ENCODE data around the gene S100A12. TPM values are rescaled to one million over a fixed set of nuclear protein-coding genes. Genes with fewer than 3 reads are reported as not detected.
A peak's percentile ranks its signal among the peaks of the same experiment; 100 is the strongest.
"Not testable (repeated sequence)": the region's sequence is repeated elsewhere in the genome, so short reads cannot be mapped to it uniquely, and the experiment has no call there.

Gene S100A12
- total RNA-seq (1 to 10 TPM in 1 of 5 donors, not detected in 4; 1.1 TPM), total RNA-seq (0 to 0.14 (median 0) reads per million in 29 experiments)
- total RNA-seq (2013): 1.4 TPM

- 100% methylated on average over 1 of the region's 1 CpG for WGBS (ENCODE audit: insufficient coverage)
- CTCF ChIA-PET: no interaction called here
- Histone ChIP-seq H3K9me3 (no peaks in the 10 kb centered on the region), H3K27me3 (replicated peaks in 1 of 2; ENCODE audit: control insufficient read depth in 2 of 2, extremely low read depth in 1 of 2, insufficient read depth in 2 of 2, low read length in 1 of 2) (peaks cover 0 to 17% of the 10 kb centered on the region in 2 experiments), H3K4me3 (ENCODE audit: control insufficient read depth in 1 of 2, extremely low read depth in 1 of 2, low read length in 1 of 2) (no peak within 1 kb of the TSS), H3K36me3 (ENCODE audit: control insufficient read depth in 2 of 2, extremely low read depth in 1 of 2, insufficient read depth in 1 of 2, low read length in 1 of 2) (no peaks in the 10 kb centered on the region), H3K27ac (ENCODE audit: low read length) (no peak within 1 kb of the TSS), H3K4me1 (ENCODE audit: control insufficient read depth in 1 of 2, extremely low read depth in 1 of 2, insufficient read depth in 2 of 2, low read length in 2 of 2) (no peaks in the 10 kb centered on the region)
- POLR2A ChIA-PET: no interaction called here
- no peak within 1 kb of the TSS for H3K27ac Mint-ChIP-seq
- H3K27me3 Mint-ChIP-seq: peaks cover 23 to 32% of the 10 kb centered on the region in 2 donors
- no peak within 1 kb of the TSS for H3K4me3 Mint-ChIP-seq
- ATAC-seq (replicated peaks in 1 of 4): no peak
- no peaks in the 10 kb centered on the region for H3K4me1 Mint-ChIP-seq
- peaks cover 0 to 4% (median 0%) of the 10 kb centered on the region in 3 donors for H3K9me3 Mint-ChIP-seq
- DNase-seq: no peak
- no peaks in the 10 kb centered on the region for H3K36me3 Mint-ChIP-seq
Measured at GRCh38 chr1:153375511-153375910, at the start of gene S100A12. TSS of gene S100A12 (minus strand) at chr1:153375621. CDS start at chr1:153374592, 1,029 bp downstream.

GRCh38 chr1:153422450-153423068, 47.1 kb upstream of the S100A12 start:
- H3K9me3 Mint-ChIP-seq: no peaks in the 10 kb centered on the region
- H3K4me3 Mint-ChIP-seq: no peak overlapping the region
- ChIA-PET POLR2A (no interaction called here), CTCF (no interaction called here)
- peak in 32 of 35 experiments; percentile 16 to 83 (median 57) for DNase-seq
- H3K4me1 ChIP-seq (ENCODE audit: control insufficient read depth in 1 of 2, extremely low read depth in 1 of 2, insufficient read depth in 2 of 2, low read length in 2 of 2): no peaks in the 10 kb centered on the region
- H3K4me3 ChIP-seq (ENCODE audit: control insufficient read depth in 1 of 2, extremely low read depth in 1 of 2, low read length in 1 of 2): no peak overlapping the region
- no peak overlapping the region for H3K27ac Mint-ChIP-seq
- H3K36me3 ChIP-seq (ENCODE audit: control insufficient read depth in 2 of 2, extremely low read depth in 1 of 2, insufficient read depth in 1 of 2, low read length in 1 of 2): no peaks in the 10 kb centered on the region
- H3K9me3 ChIP-seq: no peaks in the 10 kb centered on the region
- peaks cover 46 to 66% of the 10 kb centered on the region in 2 donors for H3K27me3 Mint-ChIP-seq
- H3K27ac ChIP-seq (ENCODE audit: low read length): no peak overlapping the region
- 0% methylated on average over 1 of the region's 6 CpGs for WGBS (ENCODE audit: insufficient coverage)
- no peaks in the 10 kb centered on the region for H3K36me3 Mint-ChIP-seq
- H3K4me1 Mint-ChIP-seq: no peaks in the 10 kb centered on the region
- H3K27me3 ChIP-seq (replicated peaks in 1 of 2; ENCODE audit: control insufficient read depth in 2 of 2, extremely low read depth in 1 of 2, insufficient read depth in 2 of 2, low read length in 1 of 2): peaks cover 0 to 29% of the 10 kb centered on the region in 2 experiments
- ATAC-seq (replicated peaks in 1 of 4): peak in 2 of 4 experiments; percentile 43 to 51

- Histone ChIP-seq H3K4me1 (ENCODE audit: control insufficient read depth in 1 of 2, extremely low read depth in 1 of 2, insufficient read depth in 2 of 2, low read length in 2 of 2) (no peaks in the 10 kb centered on the region), H3K27ac (ENCODE audit: low read length) (no peak overlapping the region), H3K4me3 (ENCODE audit: control insufficient read depth in 1 of 2, extremely low read depth in 1 of 2, low read length in 1 of 2) (no peak overlapping the region), H3K27me3 (replicated peaks in 1 of 2; ENCODE audit: control insufficient read depth in 2 of 2, extremely low read depth in 1 of 2, insufficient read depth in 2 of 2, low read length in 1 of 2) (peaks cover 0 to 30% of the 10 kb centered on the region in 2 experiments), H3K36me3 (ENCODE audit: control insufficient read depth in 2 of 2, extremely low read depth in 1 of 2, insufficient read depth in 1 of 2, low read length in 1 of 2) (no peaks in the 10 kb centered on the region), H3K9me3 (no peaks in the 10 kb centered on the region)
- DNase-seq: no peak
- Mint-ChIP-seq H3K36me3 (no peaks in the 10 kb centered on the region), H3K4me3 (no peak overlapping the region), H3K27ac (no peak overlapping the region), H3K9me3 (no peaks in the 10 kb centered on the region), H3K4me1 (no peaks in the 10 kb centered on the region), H3K27me3 (peaks cover 38 to 58% of the 10 kb centered on the region in 2 donors)
- 75% methylated on average over 2 of the region's 2 CpGs for WGBS (ENCODE audit: insufficient coverage)
- ChIA-PET POLR2A (no interaction called here), CTCF (no interaction called here)
- no peak for ATAC-seq (replicated peaks in 1 of 4)
Measured at GRCh38 chr1:153420306-153420705, 44.9 kb upstream of the S100A12 start.

GRCh38 chr1:153419436-153419793, 44.0 kb upstream of the S100A12 start:
- H3K4me1 ChIP-seq (ENCODE audit: control insufficient read depth in 1 of 2, extremely low read depth in 1 of 2, insufficient read depth in 2 of 2, low read length in 2 of 2); ATAC-seq (replicated peaks in 1 of 4); H3K9me3 ChIP-seq; H3K27ac ChIP-seq (ENCODE audit: low read length); H3K36me3 ChIP-seq (ENCODE audit: control insufficient read depth in 2 of 2, extremely low read depth in 1 of 2, insufficient read depth in 1 of 2, low read length in 1 of 2); H3K36me3 Mint-ChIP-seq; H3K9me3 Mint-ChIP-seq; H3K4me3 Mint-ChIP-seq; CTCF ChIA-PET; H3K4me1 Mint-ChIP-seq; POLR2A ChIA-PET; H3K27ac Mint-ChIP-seq; H3K4me3 ChIP-seq (ENCODE audit: control insufficient read depth in 1 of 2, extremely low read depth in 1 of 2, low read length in 1 of 2); DNase-seq: not testable (repeated sequence)
- WGBS (ENCODE audit: insufficient coverage): 25% methylated on average over 2 of the region's 2 CpGs
- peaks cover 32 to 52% of the 10 kb centered on the region in 2 donors for H3K27me3 Mint-ChIP-seq
- peaks cover 0 to 30% of the 10 kb centered on the region in 2 experiments for H3K27me3 ChIP-seq (replicated peaks in 1 of 2; ENCODE audit: control insufficient read depth in 2 of 2, extremely low read depth in 1 of 2, insufficient read depth in 2 of 2, low read length in 1 of 2)

- CTCF ChIA-PET, H3K4me1 Mint-ChIP-seq: not testable (repeated sequence)
- peaks cover 32 to 49% of the 10 kb centered on the region in 2 donors for H3K27me3 Mint-ChIP-seq
Measured at GRCh38 chr1:153418758-153419435, 43.5 kb upstream of the S100A12 start.

GRCh38 chr1:153417136-153417888, 41.9 kb upstream of the S100A12 start:
- no peaks in the 10 kb centered on the region for H3K36me3 Mint-ChIP-seq
- H3K36me3 ChIP-seq (ENCODE audit: control insufficient read depth in 2 of 2, extremely low read depth in 1 of 2, insufficient read depth in 1 of 2, low read length in 1 of 2): no peaks in the 10 kb centered on the region
- POLR2A ChIA-PET: no interaction called here
- peaks cover 0 to 32% of the 10 kb centered on the region in 2 experiments for H3K27me3 ChIP-seq (replicated peaks in 1 of 2; ENCODE audit: control insufficient read depth in 2 of 2, extremely low read depth in 1 of 2, insufficient read depth in 2 of 2, low read length in 1 of 2)
- no peaks in the 10 kb centered on the region for H3K4me1 ChIP-seq (ENCODE audit: control insufficient read depth in 1 of 2, extremely low read depth in 1 of 2, insufficient read depth in 2 of 2, low read length in 2 of 2)
- no peak overlapping the region for H3K4me3 ChIP-seq (ENCODE audit: control insufficient read depth in 1 of 2, extremely low read depth in 1 of 2, low read length in 1 of 2)
- no peak overlapping the region for H3K4me3 Mint-ChIP-seq
- ATAC-seq (replicated peaks in 1 of 4): no peak
- no peaks in the 10 kb centered on the region for H3K4me1 Mint-ChIP-seq
- H3K27ac ChIP-seq (ENCODE audit: low read length): no peak overlapping the region
- H3K9me3 Mint-ChIP-seq: no peaks in the 10 kb centered on the region
- H3K9me3 ChIP-seq: no peaks in the 10 kb centered on the region
- WGBS (ENCODE audit: insufficient coverage): 70% methylated on average over 7 of the region's 12 CpGs
- no peak overlapping the region for H3K27ac Mint-ChIP-seq
- DNase-seq: no peak
- peaks cover 29 to 49% of the 10 kb centered on the region in 2 donors for H3K27me3 Mint-ChIP-seq
- CTCF ChIA-PET: interaction anchor here in 1 of 2 donors (0.7 kb wide), 1 partner anchor 66 kb away, joined by 3 read pairs; no protein-coding TSS in a partner anchor

More at GRCh38 chr1:153418758-153419435, 43.5 kb upstream of the S100A12 start:
- H3K4me3 Mint-ChIP-seq; DNase-seq; H3K27ac Mint-ChIP-seq; H3K27ac ChIP-seq (ENCODE audit: low read length); H3K9me3 Mint-ChIP-seq; H3K36me3 ChIP-seq (ENCODE audit: control insufficient read depth in 2 of 2, extremely low read depth in 1 of 2, insufficient read depth in 1 of 2, low read length in 1 of 2); H3K4me1 ChIP-seq (ENCODE audit: control insufficient read depth in 1 of 2, extremely low read depth in 1 of 2, insufficient read depth in 2 of 2, low read length in 2 of 2); H3K4me3 ChIP-seq (ENCODE audit: control insufficient read depth in 1 of 2, extremely low read depth in 1 of 2, low read length in 1 of 2); H3K36me3 Mint-ChIP-seq; H3K9me3 ChIP-seq; ATAC-seq (replicated peaks in 1 of 4); POLR2A ChIA-PET: not testable (repeated sequence)
- 20% methylated on average over 1 of the region's 7 CpGs for WGBS (ENCODE audit: insufficient coverage)
- H3K27me3 ChIP-seq (replicated peaks in 1 of 2; ENCODE audit: control insufficient read depth in 2 of 2, extremely low read depth in 1 of 2, insufficient read depth in 2 of 2, low read length in 1 of 2): peaks cover 0 to 30% of the 10 kb centered on the region in 2 experiments
